Stimulated activated effector memory CD8-positive, alpha-beta T cell treated with anti-CD3 and anti-CD28 coated beads, Interleukin-12 subunit alpha, Interleukin-12 subunit beta, amount 100 ng/mL, for 72 hours (primary cell): ENCODE results near the gene KIAA1328.
"Not testable (repeated sequence)": the region's sequence is repeated elsewhere in the genome, so short reads cannot be mapped to it uniquely, and the experiment has no call there.

Experiments used
- ATAC-seq: fragments of 150-1000 bp; cut with Tn5 transposase; 2 replicates; pipeline ENCODE4 v1.10.0; 2021
- DNase-seq, 2 donors: peaks; one replicate each; pipeline ENCODE4 v3.0.0; 2021 to 2022; ENCODE audit warnings: low spot score in 2 of 2
- H3K27ac Mint-ChIP-seq: one replicate; pipeline ENCODE4 v1.8.0; 2022; ENCODE audit warnings: mild to moderate bottlenecking, mixed read lengths
- H3K36me3 Mint-ChIP-seq: one replicate; pipeline ENCODE4 v1.8.0; 2022; ENCODE audit warnings: mild to moderate bottlenecking, mixed read lengths
- H3K4me1 Mint-ChIP-seq: one replicate; pipeline ENCODE4 v1.8.0; 2022; ENCODE audit warnings: mixed read lengths
- H3K4me3 Mint-ChIP-seq: one replicate; pipeline ENCODE4 v1.8.0; 2022; ENCODE audit warnings: mild to moderate bottlenecking, mixed read lengths
- H3K9me3 Mint-ChIP-seq: one replicate; pipeline ENCODE4 v1.8.0; 2022; ENCODE audit warnings: mixed read lengths

Gene KIAA1328

GRCh38 chr18:36888778-36889177, 59.9 kb downstream of the KIAA1328 start:
- DNase-seq (no peak), ATAC-seq (no peak)
- H3K36me3 Mint-ChIP-seq, result peaks cover 9% of the 10 kb centered on the region
- H3K4me1 Mint-ChIP-seq, result no peaks in the 10 kb centered on the region
- H3K4me3 Mint-ChIP-seq, result no peak overlapping the region
- no peaks in the 10 kb centered on the region for H3K9me3 Mint-ChIP-seq
- no peak overlapping the region for H3K27ac Mint-ChIP-seq

GRCh38 chr18:36889321-36889720, 60.4 kb downstream of the KIAA1328 start:
- Mint-ChIP-seq H3K9me3 (no peaks in the 10 kb centered on the region), H3K36me3 (peaks cover 9% of the 10 kb centered on the region), H3K4me3 (no peak overlapping the region), H3K4me1 (no peaks in the 10 kb centered on the region), H3K27ac (no peak overlapping the region)
- no peak for DNase-seq
- ATAC-seq, result no peak

- Mint-ChIP-seq H3K9me3 (no peaks in the 10 kb centered on the region), H3K4me1 (no peaks in the 10 kb centered on the region), H3K36me3 (peaks cover 9% of the 10 kb centered on the region), H3K27ac (no peak overlapping the region), H3K4me3 (no peak overlapping the region)
- no peak for ATAC-seq
- no peak for DNase-seq
Measured at GRCh38 chr18:36889742-36890141, 60.8 kb downstream of the KIAA1328 start.

- ATAC-seq, result no peak
- Mint-ChIP-seq H3K9me3 (no peaks in the 10 kb centered on the region), H3K36me3 (peaks cover 3% of the 10 kb centered on the region), H3K4me3 (no peak overlapping the region), H3K4me1 (no peaks in the 10 kb centered on the region), H3K27ac (no peak overlapping the region)
- DNase-seq, result no peak
Measured at GRCh38 chr18:36890598-36890997, 61.7 kb downstream of the KIAA1328 start.

- no peak for DNase-seq
- Mint-ChIP-seq H3K4me3 (no peak overlapping the region), H3K27ac (no peak overlapping the region), H3K36me3 (no peaks in the 10 kb centered on the region), H3K4me1 (no peaks in the 10 kb centered on the region), H3K9me3 (no peaks in the 10 kb centered on the region)
- no peak for ATAC-seq
Measured at GRCh38 chr18:36893227-36893626, 64.3 kb downstream of the KIAA1328 start.

GRCh38 chr18:36895606-36896005, 66.7 kb downstream of the KIAA1328 start:
- no peaks in the 10 kb centered on the region for H3K4me1 Mint-ChIP-seq
- H3K4me3 Mint-ChIP-seq, result no peak overlapping the region

GRCh38 chr18:36897253-36897652, 68.3 kb downstream of the KIAA1328 start:
- no peak overlapping the region for H3K27ac Mint-ChIP-seq
- H3K9me3 Mint-ChIP-seq, result peaks cover 5% of the 10 kb centered on the region
- ATAC-seq, result no peak
- H3K4me1 Mint-ChIP-seq, result no peaks in the 10 kb centered on the region
- no peak overlapping the region for H3K4me3 Mint-ChIP-seq
- no peaks in the 10 kb centered on the region for H3K36me3 Mint-ChIP-seq
- DNase-seq, result no peak

More at GRCh38 chr18:36895606-36896005, 66.7 kb downstream of the KIAA1328 start:
- DNase-seq (no peak), ATAC-seq (no peak)
- no peaks in the 10 kb centered on the region for H3K36me3 Mint-ChIP-seq
- H3K27ac Mint-ChIP-seq, result no peak overlapping the region
- peaks cover 5% of the 10 kb centered on the region for H3K9me3 Mint-ChIP-seq

GRCh38 chr18:36899289-36899688, 70.4 kb downstream of the KIAA1328 start:
- Mint-ChIP-seq H3K27ac (no peak overlapping the region), H3K36me3 (no peaks in the 10 kb centered on the region), H3K9me3 (peaks cover 5% of the 10 kb centered on the region), H3K4me1 (no peaks in the 10 kb centered on the region), H3K4me3 (no peak overlapping the region)
- DNase-seq (no peak), ATAC-seq (no peak)

GRCh38 chr18:36900466-36900865, 71.5 kb downstream of the KIAA1328 start:
- Mint-ChIP-seq H3K4me1 (no peaks in the 10 kb centered on the region), H3K4me3 (no peak overlapping the region), H3K9me3 (peaks cover 5% of the 10 kb centered on the region), H3K27ac (no peak overlapping the region), H3K36me3 (no peaks in the 10 kb centered on the region)
- DNase-seq (no peak), ATAC-seq (no peak)

- H3K36me3 Mint-ChIP-seq, result no peaks in the 10 kb centered on the region
- DNase-seq, result no peak
- peaks cover 5% of the 10 kb centered on the region for H3K9me3 Mint-ChIP-seq
- ATAC-seq, result no peak
- no peak overlapping the region for H3K27ac Mint-ChIP-seq
- H3K4me1 Mint-ChIP-seq, result no peaks in the 10 kb centered on the region
- no peak overlapping the region for H3K4me3 Mint-ChIP-seq
Measured at GRCh38 chr18:36901277-36901701, 72.4 kb downstream of the KIAA1328 start.

GRCh38 chr18:36903215-36903928, 74.4 kb downstream of the KIAA1328 start:
- ATAC-seq, result no peak
- peaks cover 5% of the 10 kb centered on the region for H3K9me3 Mint-ChIP-seq
- DNase-seq, result no peak
- no peak overlapping the region for H3K4me3 Mint-ChIP-seq
- no peaks in the 10 kb centered on the region for H3K4me1 Mint-ChIP-seq
- no peak overlapping the region for H3K27ac Mint-ChIP-seq
- H3K36me3 Mint-ChIP-seq, result no peaks in the 10 kb centered on the region

- ATAC-seq (no peak), DNase-seq (no peak)
- Mint-ChIP-seq H3K9me3 (no peaks in the 10 kb centered on the region), H3K4me3 (no peak overlapping the region), H3K4me1 (no peaks in the 10 kb centered on the region), H3K36me3 (no peaks in the 10 kb centered on the region), H3K27ac (no peak overlapping the region)
Measured at GRCh38 chr18:36905571-36905970, 76.6 kb downstream of the KIAA1328 start.

- not testable (repeated sequence) for H3K4me3 Mint-ChIP-seq, H3K36me3 Mint-ChIP-seq, ATAC-seq, H3K9me3 Mint-ChIP-seq, DNase-seq, H3K27ac Mint-ChIP-seq
- peaks cover 18% of the 10 kb centered on the region for H3K4me1 Mint-ChIP-seq
Measured at GRCh38 chr18:36909282-36909681, 80.4 kb downstream of the KIAA1328 start.

GRCh38 chr18:36912887-36913286, 84.0 kb downstream of the KIAA1328 start:
- H3K4me1 Mint-ChIP-seq, result peaks cover 18% of the 10 kb centered on the region
- H3K9me3 Mint-ChIP-seq, result no peaks in the 10 kb centered on the region
- H3K4me3 Mint-ChIP-seq, result no peak overlapping the region
- H3K36me3 Mint-ChIP-seq, result no peaks in the 10 kb centered on the region
- H3K27ac Mint-ChIP-seq, result no peak overlapping the region
- no peak for ATAC-seq
- no peak for DNase-seq

GRCh38 chr18:36917907-36918306, 89.0 kb downstream of the KIAA1328 start:
- DNase-seq (no peak), ATAC-seq (no peak)
- Mint-ChIP-seq H3K27ac (no peak overlapping the region), H3K4me1 (peaks cover 8% of the 10 kb centered on the region), H3K9me3 (peaks cover 3% of the 10 kb centered on the region), H3K4me3 (no peak overlapping the region), H3K36me3 (no peaks in the 10 kb centered on the region)

GRCh38 chr18:36929601-36930000, 100.7 kb downstream of the KIAA1328 start:
- ATAC-seq (no peak), DNase-seq (no peak)
- Mint-ChIP-seq H3K36me3 (peaks cover 6% of the 10 kb centered on the region), H3K9me3 (no peaks in the 10 kb centered on the region), H3K4me1 (no peaks in the 10 kb centered on the region), H3K27ac (no peak overlapping the region), H3K4me3 (no peak overlapping the region)
